SKM-1 treated with dmso at 0.1 percent for 144 hours (cell line): ENCODE results near the gene WNT7B.

Experiments
- DNase-seq: peaks from one replicate; lab custom pipeline; 2025; ENCODE audit not compliant: unreplicated experiment; lab: John Stamatoyannopoulos, UW

The WNT7B gene

GRCh38 chr22:45960477-45961386 lies 16.2 kb downstream of the WNT7B start:
- no peak for DNase-seq

- DNase-seq = no peak
Observed at GRCh38 chr22:45959719-45960476, 17.1 kb downstream of the WNT7B start.

- DNase-seq = no peak
Observed at GRCh38 chr22:45958971-45959370, 18.0 kb downstream of the WNT7B start.

- DNase-seq = no peak
Observed at GRCh38 chr22:45957826-45958225, 19.1 kb downstream of the WNT7B start.

GRCh38 chr22:45953178-45953577 lies 23.8 kb downstream of the WNT7B start:
- DNase-seq = no peak

GRCh38 chr22:45952553-45952952 lies 24.4 kb downstream of the WNT7B start:
- no peak for DNase-seq

GRCh38 chr22:45952151-45952550 lies 24.8 kb downstream of the WNT7B start:
- no peak for DNase-seq

- DNase-seq = no peak
Observed at GRCh38 chr22:45949891-45950290, 27.1 kb downstream of the WNT7B start.

- no peak for DNase-seq
Observed at GRCh38 chr22:45949258-45949870, 27.6 kb downstream of the WNT7B start.

- no peak for DNase-seq
Observed at GRCh38 chr22:45948081-45948648, 28.8 kb downstream of the WNT7B start.

- DNase-seq = no peak
Observed at GRCh38 chr22:45946805-45947600, 30.0 kb downstream of the WNT7B start.

GRCh38 chr22:45945621-45946106 lies 31.3 kb downstream of the WNT7B start:
- no peak for DNase-seq

GRCh38 chr22:45942787-45943493 lies 34.0 kb downstream of the WNT7B start:
- no peak for DNase-seq

GRCh38 chr22:45942344-45942743 lies 34.6 kb downstream of the WNT7B start:
- DNase-seq = no peak

- no peak for DNase-seq
Observed at GRCh38 chr22:45938913-45939312, 38.0 kb downstream of the WNT7B start.

- DNase-seq = no peak
Observed at GRCh38 chr22:45937960-45938359, 39.0 kb downstream of the WNT7B start.

GRCh38 chr22:45935573-45935972 lies 41.4 kb downstream of the WNT7B start:
- DNase-seq = no peak

GRCh38 chr22:45934659-45935341 lies 42.2 kb downstream of the WNT7B start:
- no peak for DNase-seq

GRCh38 chr22:45934168-45934564 lies 42.8 kb downstream of the WNT7B start:
- no peak for DNase-seq
